Activated B cell treated with CpG ODN at 0.5 μM for 24 hours (primary cell): ENCODE measurements around the gene FHIT. TPM values are rescaled to one million over a fixed set of nuclear protein-coding genes. Genes with fewer than 3 reads are reported as not detected.
A peak's percentile ranks its signal among the peaks of the same experiment; 100 is the strongest.

Experiments used
- ATAC-seq: fragments of 200-7000 bp; cut with Tn5 transposase; one replicate; pipeline ENCODE4 v1.10.0; 2021; ENCODE audit warnings: low read depth, mild to moderate bottlenecking, moderate library complexity
- CTCF ChIA-PET: fragments of 350-600 bp; sonication (Branson Sonifier 250); formaldehyde crosslinking; loops from one replicate; lab custom pipeline; 2021; ENCODE audit warnings: antibody characterized with exemption; lab: Charles Lee
- POLR2A ChIA-PET: fragments of 350-600 bp; sonication (Branson Sonifier 250); formaldehyde crosslinking; loops from one replicate; lab custom pipeline; 2021; ENCODE audit warnings: antibody characterized with exemption; lab: Charles Lee
- DNase-seq: peaks from one replicate; pipeline ENCODE4 v3.0.0; 2022
- H3K27ac Mint-ChIP-seq: one replicate; pipeline ENCODE4 v1.8.0; 2020; ENCODE audit warnings: mixed read lengths
- H3K27me3 Mint-ChIP-seq: one replicate; pipeline ENCODE4 v1.8.0; 2021; ENCODE audit warnings: mixed read lengths
- H3K36me3 Mint-ChIP-seq: one replicate; pipeline ENCODE4 v1.8.0; 2021; ENCODE audit warnings: low read depth, mixed read lengths
- H3K4me1 Mint-ChIP-seq: one replicate; pipeline ENCODE4 v1.8.0; 2021; ENCODE audit warnings: mixed read lengths
- H3K4me3 Mint-ChIP-seq: one replicate; pipeline ENCODE4 v1.8.0; 2020; ENCODE audit warnings: mild to moderate bottlenecking, mixed read lengths
- H3K9me3 Mint-ChIP-seq: one replicate; pipeline ENCODE4 v1.8.0; 2020; ENCODE audit warnings: mixed read lengths
- intact Hi-C: fragments of 100-400 bp; cut with micrococcal nuclease; formaldehyde crosslinking; loops from one replicate; pipeline ENCODE4 v1.15.1; 2024
- total RNA-seq: library from RNA; stranded (reverse); gene quantifications from 2 replicates; pipeline ENCODE4 v1.2.3, GENCODE V29; 2022
- TF ChIP-seq, protein P1 (sequence below): fragments of 200-600 bp; IDR thresholded peaks from one replicate; pipeline ENCODE4 v1.8.0; 2022; ENCODE audit warnings: antibody characterized with exemption, mild to moderate bottlenecking

Gene FHIT
- total RNA-seq, 1 donor from 2014 or later: 5.5 TPM

DNA sequence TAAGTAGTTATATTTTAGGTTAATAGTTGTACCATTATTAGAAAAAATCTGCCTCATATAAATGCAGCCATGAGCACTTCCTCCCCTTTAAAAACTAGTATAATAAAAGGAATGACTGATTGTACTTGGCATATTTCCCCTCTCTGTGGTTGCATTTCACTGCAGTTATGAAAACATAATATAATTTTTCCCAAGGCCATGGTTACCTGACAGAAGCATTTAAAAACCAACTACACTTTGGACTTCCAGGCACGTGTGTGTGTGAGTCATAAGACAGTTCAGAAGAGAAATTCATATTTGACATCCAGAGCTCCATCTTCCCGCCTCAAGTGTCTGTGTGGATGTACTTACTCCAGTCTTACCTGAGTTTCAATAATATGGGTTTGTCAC lies 1373.2 kb downstream of the FHIT start:
- TF ChIP-seq, protein P1, sequence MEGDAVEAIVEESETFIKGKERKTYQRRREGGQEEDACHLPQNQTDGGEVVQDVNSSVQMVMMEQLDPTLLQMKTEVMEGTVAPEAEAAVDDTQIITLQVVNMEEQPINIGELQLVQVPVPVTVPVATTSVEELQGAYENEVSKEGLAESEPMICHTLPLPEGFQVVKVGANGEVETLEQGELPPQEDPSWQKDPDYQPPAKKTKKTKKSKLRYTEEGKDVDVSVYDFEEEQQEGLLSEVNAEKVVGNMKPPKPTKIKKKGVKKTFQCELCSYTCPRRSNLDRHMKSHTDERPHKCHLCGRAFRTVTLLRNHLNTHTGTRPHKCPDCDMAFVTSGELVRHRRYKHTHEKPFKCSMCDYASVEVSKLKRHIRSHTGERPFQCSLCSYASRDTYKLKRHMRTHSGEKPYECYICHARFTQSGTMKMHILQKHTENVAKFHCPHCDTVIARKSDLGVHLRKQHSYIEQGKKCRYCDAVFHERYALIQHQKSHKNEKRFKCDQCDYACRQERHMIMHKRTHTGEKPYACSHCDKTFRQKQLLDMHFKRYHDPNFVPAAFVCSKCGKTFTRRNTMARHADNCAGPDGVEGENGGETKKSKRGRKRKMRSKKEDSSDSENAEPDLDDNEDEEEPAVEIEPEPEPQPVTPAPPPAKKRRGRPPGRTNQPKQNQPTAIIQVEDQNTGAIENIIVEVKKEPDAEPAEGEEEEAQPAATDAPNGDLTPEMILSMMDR: no peak
- Mint-ChIP-seq H3K9me3 (no peaks in the 10 kb centered on the region), H3K27ac (no peak overlapping the region), H3K36me3 (no peaks in the 10 kb centered on the region), H3K4me3 (no peak overlapping the region), H3K4me1 (peaks cover 10% of the 10 kb centered on the region), H3K27me3 (no peaks in the 10 kb centered on the region)
- CTCF ChIA-PET: no interaction called here
- POLR2A ChIA-PET: no interaction called here
- ATAC-seq (no peak), DNase-seq (no peak)
- intact Hi-C loops: no loop called here

DNA sequence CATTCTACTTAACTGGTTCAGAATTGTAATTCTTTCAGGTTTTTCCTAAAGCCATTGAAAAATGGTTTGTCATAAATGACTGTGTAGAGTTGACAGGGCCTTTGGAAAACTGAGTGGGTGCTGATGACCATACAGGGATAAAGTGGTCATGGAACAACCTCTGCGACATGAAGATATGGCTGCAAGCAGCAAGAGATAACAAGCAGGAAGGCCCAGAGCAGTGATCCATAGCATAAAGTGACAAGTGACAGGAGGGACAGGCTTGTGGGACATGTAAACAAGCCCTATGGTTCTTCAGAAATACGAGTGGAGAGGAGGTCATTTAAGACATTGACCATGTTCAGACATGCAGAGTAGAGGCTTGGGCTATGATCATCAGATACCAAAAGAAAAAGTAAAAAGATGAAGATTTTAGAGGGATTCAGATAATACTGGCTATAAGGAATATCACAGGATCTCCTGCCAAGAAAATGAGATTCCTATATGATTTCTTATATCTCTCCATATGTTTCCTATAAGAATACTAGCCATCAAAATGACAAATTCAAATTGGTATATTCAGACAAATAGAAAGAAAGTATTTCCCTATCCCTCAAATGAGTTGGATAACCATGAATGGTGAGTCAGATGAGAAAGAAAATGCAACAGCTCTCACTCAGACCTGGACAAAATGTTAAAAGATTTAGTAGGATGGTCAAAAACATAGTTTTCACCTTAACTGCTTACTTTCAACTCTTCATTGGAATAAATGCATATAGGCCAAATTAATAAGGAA lies 1373.8 kb downstream of the FHIT start:
- Mint-ChIP-seq H3K27ac (no peak overlapping the region), H3K4me3 (no peak overlapping the region), H3K36me3 (no peaks in the 10 kb centered on the region), H3K27me3 (no peaks in the 10 kb centered on the region), H3K4me1 (peaks cover 10% of the 10 kb centered on the region), H3K9me3 (no peaks in the 10 kb centered on the region)
- ChIA-PET CTCF (no interaction called here), POLR2A (no interaction called here)
- DNase-seq: no peak
- TF ChIP-seq, protein P1: no peak
- no peak for ATAC-seq
- intact Hi-C loops: no loop called here

DNA sequence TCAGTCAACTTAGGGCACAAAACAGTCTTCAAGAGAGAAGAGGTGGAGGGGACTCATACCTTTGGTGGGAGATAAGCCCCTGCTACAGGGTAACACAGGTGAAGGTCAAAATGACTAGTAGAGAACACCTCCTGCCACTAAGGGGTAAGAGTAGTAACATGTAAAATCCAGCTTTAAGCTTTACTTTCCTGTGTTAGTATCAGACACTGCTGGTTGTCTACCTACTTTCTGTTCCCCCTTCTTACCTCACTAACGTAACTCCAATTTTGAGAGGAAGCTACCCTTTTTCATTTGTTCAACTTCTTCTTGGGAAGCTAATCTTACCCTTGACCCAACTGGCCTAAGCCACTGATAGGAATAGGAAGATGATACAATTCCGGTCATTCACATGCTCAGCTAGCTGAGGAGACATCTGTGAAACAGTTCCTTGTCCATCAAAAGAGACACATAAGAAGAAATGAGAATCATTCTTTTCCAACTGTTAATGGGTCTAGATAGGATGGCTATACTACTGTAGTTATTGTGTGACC lies 1374.7 kb downstream of the FHIT start:
- no peaks in the 10 kb centered on the region for H3K36me3 Mint-ChIP-seq
- no peak for ATAC-seq
- CTCF ChIA-PET: no interaction called here

DNA sequence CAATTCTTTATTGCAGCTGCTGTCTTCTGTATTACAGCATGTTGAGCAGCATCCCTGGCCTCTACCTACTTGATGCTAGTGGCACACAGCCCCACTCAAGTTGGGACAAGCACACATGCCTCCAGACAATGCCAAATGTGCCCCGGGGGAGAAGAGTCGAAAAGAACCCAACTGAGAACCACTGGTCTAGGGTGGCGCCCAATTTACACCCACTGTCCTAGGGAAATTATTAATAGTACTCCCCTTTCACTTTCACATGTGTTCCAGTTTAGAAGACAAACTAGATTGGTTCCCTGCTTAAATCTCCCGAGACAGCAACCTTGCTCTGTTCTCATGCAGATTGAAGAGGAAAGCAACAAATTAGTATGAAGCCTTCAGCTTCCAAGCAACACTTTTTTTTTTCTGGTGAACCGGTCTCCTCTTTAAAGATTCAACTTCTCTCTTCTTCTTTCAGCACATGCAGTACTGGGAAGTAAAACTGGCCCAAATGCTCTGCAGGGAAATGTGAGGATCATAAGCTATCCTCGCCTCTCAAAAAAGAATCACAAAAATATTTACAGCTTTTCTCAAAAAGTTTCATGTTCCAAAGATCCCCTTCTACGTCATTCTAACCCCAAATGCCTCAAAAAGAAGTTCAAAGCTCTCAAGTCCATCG lies 1377.5 kb downstream of the FHIT start:
- Mint-ChIP-seq H3K4me3 (no peak overlapping the region), H3K27ac (no peak overlapping the region), H3K36me3 (no peaks in the 10 kb centered on the region), H3K4me1 (peaks cover 10% of the 10 kb centered on the region), H3K27me3 (peaks cover 6% of the 10 kb centered on the region), H3K9me3 (no peaks in the 10 kb centered on the region)
- DNase-seq (no peak), ATAC-seq (peak; percentile 10)
- intact Hi-C loops: no loop called here
- ChIA-PET POLR2A (no interaction called here), CTCF (interaction anchor here (1.0 kb wide), 1 partner anchor 16 kb away, joined by 4 read pairs; no protein-coding TSS in a partner anchor)
- TF ChIP-seq, protein P1: no peak

More for the DNA sequence above, 1374.7 kb downstream of the FHIT start:
- H3K27me3 Mint-ChIP-seq: peaks cover 2% of the 10 kb centered on the region
- POLR2A ChIA-PET: no interaction called here
- intact Hi-C loops: no loop called here
- no peak overlapping the region for H3K27ac Mint-ChIP-seq
- H3K9me3 Mint-ChIP-seq: no peaks in the 10 kb centered on the region
- H3K4me1 Mint-ChIP-seq: peaks cover 10% of the 10 kb centered on the region
- no peak for DNase-seq
- no peak overlapping the region for H3K4me3 Mint-ChIP-seq
- TF ChIP-seq, protein P1: no peak

DNA sequence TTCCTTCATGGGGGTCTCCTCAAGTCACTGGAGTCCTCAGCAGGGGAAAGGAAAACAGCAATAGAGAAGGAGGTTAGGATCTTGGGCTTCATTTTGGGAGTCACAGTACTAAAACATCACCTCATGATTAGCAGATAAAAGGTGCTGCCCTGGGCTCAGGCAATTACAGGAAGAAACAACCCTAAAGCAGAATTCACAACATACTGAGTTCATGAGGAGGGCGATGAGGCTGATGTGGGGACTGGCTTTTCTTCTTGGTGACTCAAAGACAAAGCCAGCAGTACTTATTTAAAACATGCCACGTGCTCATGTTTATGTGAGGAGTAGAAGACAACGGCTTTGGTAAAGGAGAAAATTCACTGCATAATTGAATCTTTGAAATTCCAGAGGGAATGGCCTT lies 1379.1 kb downstream of the FHIT start:
- POLR2A ChIA-PET: no interaction called here
- peaks cover 10% of the 10 kb centered on the region for H3K4me1 Mint-ChIP-seq

More for the DNA sequence above, 1379.1 kb downstream of the FHIT start:
- DNase-seq (no peak), ATAC-seq (no peak)
- H3K4me3 Mint-ChIP-seq: no peak overlapping the region
- peaks cover 6% of the 10 kb centered on the region for H3K27me3 Mint-ChIP-seq
- H3K36me3 Mint-ChIP-seq: no peaks in the 10 kb centered on the region
- no peak overlapping the region for H3K27ac Mint-ChIP-seq
- CTCF ChIA-PET: no interaction called here
- intact Hi-C loops: no loop called here
- TF ChIP-seq, protein P1: no peak
- no peaks in the 10 kb centered on the region for H3K9me3 Mint-ChIP-seq
